SH-SY5Y (cell line): Measurements from ENCODE around the gene CTBP1.

ENCODE experiments used
- GATA2 ChIP-seq: IDR thresholded peaks from 2 replicates; pipeline ENCODE4 v1.6.1; 2011; ENCODE audit warnings: mild to moderate bottlenecking, low read depth, low read length
- GATA3 ChIP-seq: IDR thresholded peaks from 2 replicates; pipeline ENCODE4 v1.6.1; 2011; ENCODE audit warnings: low read depth, mild to moderate bottlenecking, low read length, moderate library complexity

- TF ChIP-seq GATA2 (no peak), GATA3 (no peak)
Observed at GRCh38 chr4:1164444-1164843, 84.5 kb downstream of the CTBP1 start.
